Keratinocyte (primary cell): ENCODE results near the gene VWA3A. TPM values are rescaled to one million over a fixed set of nuclear protein-coding genes. Genes with fewer than 3 reads are reported as not detected.
"Not testable (repeated sequence)": the region's sequence is repeated elsewhere in the genome, so short reads cannot be mapped to it uniquely, and the experiment has no call there.

ENCODE experiments used
- DNase-seq: peaks from one replicate; pipeline ENCODE4 v3.0.0-alpha.2; 2011; ENCODE audit warnings: low read depth, missing footprints, low spot score
- FAIRE-seq: peaks from 2 replicates; lab custom pipeline; 2011; peaks lifted over from hg19 to GRCh38; lab: Jason Lieb, UNC
- H2AFZ ChIP-seq: 2 replicates; pipeline ENCODE4 v1.6.0; 2012; ENCODE audit warnings: low read length, control low read depth, inconsistent platforms; ENCODE audit not compliant: control insufficient read depth
- H3K27ac ChIP-seq: 2 replicates; pipeline ENCODE4 v1.5.1; 2011; ENCODE audit warnings: low read length; ENCODE audit not compliant: control insufficient read depth, insufficient read depth
- H3K27me3 ChIP-seq: 3 replicates; pipeline ENCODE4 v1.6.0; 2011; ENCODE audit warnings: low read length; ENCODE audit not compliant: control insufficient read depth, insufficient read depth; ENCODE audit errors: extremely low read depth
- H3K36me3 ChIP-seq, 2 experiments: 2 replicates in 1 of 2; 3 replicates in 1 of 2; pipeline ENCODE4 v1.5.1; 2011; ENCODE audit warnings: low read length in 2 of 2, mild to moderate bottlenecking in 1 of 2; ENCODE audit not compliant: control insufficient read depth in 2 of 2, insufficient read depth in 2 of 2; ENCODE audit errors: extremely low read depth in 1 of 2
- H3K4me1 ChIP-seq: 3 replicates; pipeline ENCODE4 v1.5.1; 2011; ENCODE audit warnings: low read length; ENCODE audit not compliant: control insufficient read depth, insufficient read depth; ENCODE audit errors: extremely low read depth
- H3K4me2 ChIP-seq: 3 replicates; pipeline ENCODE4 v1.6.0; 2011; ENCODE audit warnings: low read depth, low read length; ENCODE audit not compliant: control insufficient read depth, insufficient read depth; ENCODE audit errors: extremely low read depth
- H3K4me3 ChIP-seq, 3 experiments: fragments of 200-600 bp in 1 of 3; sonication (generic) in 1 of 3; 2 replicates in 2 of 3; 3 replicates in 1 of 3; pipeline ENCODE4 v1.5.1; 2011 to 2016; ENCODE audit warnings: low read length in 3 of 3, mild to moderate bottlenecking in 3 of 3, control low read depth in 2 of 3, inconsistent platforms in 1 of 3, low read depth in 1 of 3, mixed read lengths in 1 of 3, mixed run types in 1 of 3, moderate library complexity in 1 of 3; ENCODE audit not compliant: control insufficient read depth in 2 of 3, insufficient read depth in 2 of 3; ENCODE audit errors: extremely low read depth in 1 of 3
- H3K79me2 ChIP-seq: 2 replicates; pipeline ENCODE4 v1.6.0; 2012; ENCODE audit warnings: low read length; ENCODE audit not compliant: control insufficient read depth, insufficient read depth
- H3K9ac ChIP-seq: 3 replicates; pipeline ENCODE4 v1.6.0; 2011; ENCODE audit warnings: low read length; ENCODE audit not compliant: control insufficient read depth, insufficient read depth; ENCODE audit errors: extremely low read depth
- H3K9me1 ChIP-seq: 3 replicates; pipeline ENCODE4 v1.6.0; 2011; ENCODE audit warnings: low read length; ENCODE audit not compliant: control insufficient read depth, insufficient read depth; ENCODE audit errors: extremely low read depth
- H3K9me3 ChIP-seq: 2 replicates; pipeline ENCODE4 v1.5.1; 2012; ENCODE audit warnings: low read depth, low read length; ENCODE audit not compliant: control insufficient read depth
- H4K20me1 ChIP-seq: 3 replicates; pipeline ENCODE4 v1.6.0; 2011; ENCODE audit warnings: low read length; ENCODE audit not compliant: control insufficient read depth, insufficient read depth; ENCODE audit errors: extremely low read depth
- EZH2 ChIP-seq: IDR thresholded peaks from one replicate; pipeline ENCODE4 v1.6.1; 2012; ENCODE audit warnings: inconsistent platforms, mild to moderate bottlenecking, low read length, moderate library complexity
- dilution Hi-C: fragments of 300-500 bp; cut with MboI; formaldehyde crosslinking; loops from one replicate; pipeline ENCODE4 v1.7.0; 2020; ENCODE audit warnings: low sequenced_read_pairs; ENCODE audit not compliant: extremely low pct_ligation_motif_present
- polyA plus RNA-seq, 5 experiments: library from polyadenylated mRNA; depleted of rRNA in 3 of 5; stranded (reverse) in 3 of 5; stranded (forward) in 1 of 5; unstranded in 1 of 5; fragments of >200 nt; gene quantifications; 1 replicate in 1 of 5; 2 replicates in 3 of 5; 3 replicates in 1 of 5; pipeline versions ENCODE4 v1.2.1 to v1.2.3, GENCODE V29; 2011 to 2012; ENCODE audit warnings: missing spikeins in 2 of 5, low read depth in 1 of 5, low replicate concordance in 1 of 5
- TF ChIP-seq, protein P1 (sequence below), 3 experiments: IDR thresholded peaks in 1 of 3; conservative IDR thresholded peaks in 1 of 3; optimal IDR thresholded peaks in 1 of 3; 2 replicates in 2 of 3; 3 replicates in 1 of 3; pipeline versions ENCODE3 to v1.5.1; 2011; ENCODE audit warnings: low read length in 3 of 3, mild to moderate bottlenecking in 3 of 3, moderate library complexity in 2 of 3, control low read depth in 1 of 3, inconsistent platforms in 1 of 3; ENCODE audit not compliant: insufficient read depth in 2 of 3; ENCODE audit errors: extremely low read depth in 1 of 3

VWA3A gene
- polyA plus RNA-seq, 1 donor (not counting 4 experiments of a cell fraction or from before 2014, with no cell fraction given), result 0.05 TPM

DNA sequence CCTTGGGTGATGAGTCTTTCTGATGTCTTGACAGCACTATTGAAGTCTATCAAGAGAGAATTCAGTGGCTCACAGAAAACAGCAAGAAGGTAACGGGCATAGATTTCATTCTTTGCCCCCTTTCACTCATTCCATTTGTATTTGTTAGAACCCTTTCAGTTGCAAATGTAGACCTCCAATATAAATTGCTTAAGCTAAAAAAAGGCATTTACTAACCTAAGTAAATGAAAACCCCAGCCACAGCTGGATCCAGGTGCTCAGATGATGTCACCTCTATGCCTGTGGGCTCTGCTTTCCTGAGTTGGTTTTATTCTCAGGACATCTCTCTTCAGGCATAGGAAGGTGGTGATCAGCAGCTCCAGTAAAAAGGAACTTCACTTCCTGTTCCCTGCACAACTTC is 11.1 kb downstream of the VWA3A start:
- no peak for DNase-seq
- no peaks in the 10 kb centered on the region for H3K36me3 ChIP-seq
- no peak overlapping the region for H2AFZ ChIP-seq
- H3K4me2 ChIP-seq, result no peak overlapping the region
- peaks cover 15% of the 10 kb centered on the region for H3K27me3 ChIP-seq
- no peak overlapping the region for H3K27ac ChIP-seq
- no peaks in the 10 kb centered on the region for H3K9me1 ChIP-seq
- no peak overlapping the region for H3K9ac ChIP-seq
- dilution Hi-C loops, result no loop called here
- FAIRE-seq, result no peak
- no peak overlapping the region for H3K4me3 ChIP-seq
- H3K4me1 ChIP-seq, result no peaks in the 10 kb centered on the region
- TF ChIP-seq, protein P1, sequence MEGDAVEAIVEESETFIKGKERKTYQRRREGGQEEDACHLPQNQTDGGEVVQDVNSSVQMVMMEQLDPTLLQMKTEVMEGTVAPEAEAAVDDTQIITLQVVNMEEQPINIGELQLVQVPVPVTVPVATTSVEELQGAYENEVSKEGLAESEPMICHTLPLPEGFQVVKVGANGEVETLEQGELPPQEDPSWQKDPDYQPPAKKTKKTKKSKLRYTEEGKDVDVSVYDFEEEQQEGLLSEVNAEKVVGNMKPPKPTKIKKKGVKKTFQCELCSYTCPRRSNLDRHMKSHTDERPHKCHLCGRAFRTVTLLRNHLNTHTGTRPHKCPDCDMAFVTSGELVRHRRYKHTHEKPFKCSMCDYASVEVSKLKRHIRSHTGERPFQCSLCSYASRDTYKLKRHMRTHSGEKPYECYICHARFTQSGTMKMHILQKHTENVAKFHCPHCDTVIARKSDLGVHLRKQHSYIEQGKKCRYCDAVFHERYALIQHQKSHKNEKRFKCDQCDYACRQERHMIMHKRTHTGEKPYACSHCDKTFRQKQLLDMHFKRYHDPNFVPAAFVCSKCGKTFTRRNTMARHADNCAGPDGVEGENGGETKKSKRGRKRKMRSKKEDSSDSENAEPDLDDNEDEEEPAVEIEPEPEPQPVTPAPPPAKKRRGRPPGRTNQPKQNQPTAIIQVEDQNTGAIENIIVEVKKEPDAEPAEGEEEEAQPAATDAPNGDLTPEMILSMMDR (optimal IDR thresholded peaks at IDR 0.05 in 1 of 3, IDR thresholded peaks at IDR 0.05 in 1 of 3, conservative IDR thresholded peaks at IDR 0.05 in 1 of 3; ENCODE audit: extremely low read depth in 1 of 3, insufficient read depth in 2 of 3, low read length in 3 of 3), result no peak
- no peak for TF ChIP-seq EZH2
- no peaks in the 10 kb centered on the region for H3K79me2 ChIP-seq
- no peaks in the 10 kb centered on the region for H4K20me1 ChIP-seq
- H3K9me3 ChIP-seq, result no peaks in the 10 kb centered on the region

DNA sequence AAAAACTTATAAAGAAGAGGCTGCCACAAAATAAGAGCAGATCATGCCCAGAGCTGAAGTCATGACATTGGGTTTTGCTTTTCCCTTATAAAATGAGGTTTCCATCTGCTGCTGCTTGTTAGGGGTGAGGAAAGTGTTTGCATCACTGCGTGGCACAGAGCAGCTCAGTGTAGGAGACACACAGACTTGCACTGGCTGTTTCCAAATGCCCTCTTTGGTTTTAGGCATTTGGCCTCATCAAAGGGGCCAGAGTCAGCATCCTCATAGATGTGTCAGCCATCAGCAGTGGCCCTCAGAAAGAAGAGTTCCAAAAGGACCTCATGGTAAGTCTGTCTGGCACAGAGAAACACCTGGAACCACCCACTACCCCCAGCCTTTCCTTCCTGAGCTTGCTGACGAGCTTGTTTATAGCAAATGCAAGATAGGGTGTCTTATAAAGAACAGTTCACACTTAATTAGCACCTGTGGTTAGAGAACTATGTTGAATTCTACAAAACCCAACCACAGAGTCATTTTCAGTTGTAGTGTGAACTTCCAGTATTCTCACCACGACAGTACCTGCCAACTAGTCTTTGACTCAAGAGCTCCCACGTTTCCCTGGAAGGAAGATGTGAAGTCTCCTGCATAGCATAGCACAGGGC is 17.0 kb downstream of the VWA3A start:
- H3K4me3 ChIP-seq, result no peak overlapping the region
- H3K79me2 ChIP-seq, result no peaks in the 10 kb centered on the region
- H3K4me2 ChIP-seq, result no peak overlapping the region
- H3K27ac ChIP-seq, result no peak overlapping the region
- TF ChIP-seq EZH2, result no peak
- TF ChIP-seq, protein P1 (optimal IDR thresholded peaks at IDR 0.05 in 1 of 3, IDR thresholded peaks at IDR 0.05 in 1 of 3, conservative IDR thresholded peaks at IDR 0.05 in 1 of 3; ENCODE audit: extremely low read depth in 1 of 3, insufficient read depth in 2 of 3, low read length in 3 of 3), result no peak
- H3K9me3 ChIP-seq, result no peaks in the 10 kb centered on the region
- H2AFZ ChIP-seq, result no peak overlapping the region
- no peaks in the 10 kb centered on the region for H3K4me1 ChIP-seq
- no peak overlapping the region for H3K9ac ChIP-seq
- no peaks in the 10 kb centered on the region for H3K36me3 ChIP-seq
- FAIRE-seq (no peak), DNase-seq (no peak)
- dilution Hi-C loops, result no loop called here
- H3K27me3 ChIP-seq, result peaks cover 35% of the 10 kb centered on the region
- H3K9me1 ChIP-seq, result no peaks in the 10 kb centered on the region
- H4K20me1 ChIP-seq, result no peaks in the 10 kb centered on the region

DNA sequence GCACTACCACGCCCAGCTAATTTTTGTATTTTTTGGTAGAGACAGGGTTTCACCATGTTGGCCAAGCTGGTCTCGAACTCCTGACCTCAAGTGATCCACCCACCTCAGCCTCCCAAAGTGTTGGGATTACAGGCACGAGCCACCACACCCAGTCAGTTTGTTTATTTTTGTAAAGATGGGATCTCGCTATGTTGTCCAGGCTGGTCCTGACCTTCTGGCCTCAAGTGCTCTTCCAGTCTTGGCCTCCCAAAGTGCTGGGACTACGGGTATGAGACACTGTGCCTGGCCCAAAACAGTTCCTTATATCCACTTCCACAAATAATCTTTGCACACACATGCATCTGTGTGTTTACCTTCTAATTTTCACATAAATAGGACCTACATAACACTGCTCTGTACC is 19.3 kb downstream of the VWA3A start:
- not testable (repeated sequence) for H3K27ac ChIP-seq

More for the DNA sequence above, 19.3 kb downstream of the VWA3A start:
- FAIRE-seq, dilution Hi-C loops, H3K36me3 ChIP-seq, H3K4me2 ChIP-seq, H3K9ac ChIP-seq, H3K9me3 ChIP-seq, H2AFZ ChIP-seq, H3K79me2 ChIP-seq, H3K9me1 ChIP-seq, H3K4me1 ChIP-seq, H3K4me3 ChIP-seq, DNase-seq, H4K20me1 ChIP-seq: not testable (repeated sequence)
- H3K27me3 ChIP-seq, result peaks cover 27% of the 10 kb centered on the region
